ENCODE measurements around the gene GPR32.
"Not testable (repeated sequence)": the region's sequence is repeated elsewhere in the genome, so short reads cannot be mapped to it uniquely, and the experiment has no call there.

GPR32 gene

GRCh38 chr19:50768277-50768676 lies 2.0 kb upstream of the GPR32 start:
- H3K9me3 ChIP-seq (ENCODE audit: severe bottlenecking) = no peaks in the 10 kb centered on the region
- DNase-seq = no peak
- no peak overlapping the region for H3K4me3 ChIP-seq (ENCODE audit: low read depth, low read length)
- no peak overlapping the region for H3K27ac ChIP-seq
- TF ChIP-seq CTCF (IDR thresholded peaks at IDR 0.05; ENCODE audit: low read depth, low read length) = no peak
- no peaks in the 10 kb centered on the region for H3K36me3 ChIP-seq
- no peaks in the 10 kb centered on the region for H3K27me3 ChIP-seq (ENCODE audit: insufficient read depth, low read depth, severe bottlenecking)

GRCh38 chr19:50770888-50771287 lies 624 bp downstream of the GPR32 start:
- no peaks in the 10 kb centered on the region for H3K27me3 ChIP-seq (ENCODE audit: insufficient read depth, low read depth, severe bottlenecking)
- no peak for TF ChIP-seq CTCF (IDR thresholded peaks at IDR 0.05; ENCODE audit: low read depth, low read length)
- H3K27ac ChIP-seq = no peak overlapping the region
- H3K4me3 ChIP-seq (ENCODE audit: low read depth, low read length) = no peak overlapping the region
- DNase-seq = no peak
- H3K9me3 ChIP-seq (ENCODE audit: severe bottlenecking) = no peaks in the 10 kb centered on the region
- H3K36me3 ChIP-seq = no peaks in the 10 kb centered on the region

- Histone ChIP-seq H3K27ac (no peak overlapping the region), H3K4me3 (ENCODE audit: low read depth, low read length) (no peak overlapping the region), H3K27me3 (ENCODE audit: insufficient read depth, low read depth, severe bottlenecking) (peaks cover 11% of the 10 kb centered on the region), H3K36me3 (no peaks in the 10 kb centered on the region), H3K9me3 (ENCODE audit: severe bottlenecking) (peaks cover 7% of the 10 kb centered on the region)
- TF ChIP-seq CTCF (IDR thresholded peaks at IDR 0.05; ENCODE audit: low read depth, low read length) = no peak
- no peak for DNase-seq
Measured at GRCh38 chr19:50772476-50772875, 2.2 kb downstream of the GPR32 start.

GRCh38 chr19:50772912-50773311 lies 2.6 kb downstream of the GPR32 start:
- not testable (repeated sequence) for H3K9me3 ChIP-seq (ENCODE audit: severe bottlenecking); DNase-seq; H3K36me3 ChIP-seq; H3K27ac ChIP-seq; H3K4me3 ChIP-seq (ENCODE audit: low read depth, low read length)
- H3K27me3 ChIP-seq (ENCODE audit: insufficient read depth, low read depth, severe bottlenecking) = peaks cover 15% of the 10 kb centered on the region

- peaks cover 21% of the 10 kb centered on the region for H3K27me3 ChIP-seq (ENCODE audit: insufficient read depth, low read depth, severe bottlenecking)
- not testable (repeated sequence) for H3K27ac ChIP-seq; DNase-seq; H3K9me3 ChIP-seq (ENCODE audit: severe bottlenecking); H3K36me3 ChIP-seq; H3K4me3 ChIP-seq (ENCODE audit: low read depth, low read length)
Measured at GRCh38 chr19:50773454-50773853, 3.2 kb downstream of the GPR32 start.

- H3K36me3 ChIP-seq = no peaks in the 10 kb centered on the region
- peaks cover 7% of the 10 kb centered on the region for H3K9me3 ChIP-seq (ENCODE audit: severe bottlenecking)
- no peak for TF ChIP-seq CTCF (IDR thresholded peaks at IDR 0.05; ENCODE audit: low read depth, low read length)
- H3K4me3 ChIP-seq (ENCODE audit: low read depth, low read length) = no peak overlapping the region
- peaks cover 47% of the 10 kb centered on the region for H3K27me3 ChIP-seq (ENCODE audit: insufficient read depth, low read depth, severe bottlenecking)
- DNase-seq = no peak
- no peak overlapping the region for H3K27ac ChIP-seq
Measured at GRCh38 chr19:50776131-50776530, 5.9 kb downstream of the GPR32 start.

GRCh38 chr19:50777261-50777660 lies 7.0 kb downstream of the GPR32 start:
- H3K27ac ChIP-seq = no peak overlapping the region
- DNase-seq = no peak
- H3K9me3 ChIP-seq (ENCODE audit: severe bottlenecking) = peaks cover 7% of the 10 kb centered on the region
- H3K4me3 ChIP-seq (ENCODE audit: low read depth, low read length) = no peak overlapping the region
- peaks cover 51% of the 10 kb centered on the region for H3K27me3 ChIP-seq (ENCODE audit: insufficient read depth, low read depth, severe bottlenecking)
- no peaks in the 10 kb centered on the region for H3K36me3 ChIP-seq
- no peak for TF ChIP-seq CTCF (IDR thresholded peaks at IDR 0.05; ENCODE audit: low read depth, low read length)

Measured in WERI-Rb-1 (cell line).